OCI-LY1 (cell line): ENCODE data around the gene IZUMO1.

Experiments
- H2AFZ ChIP-seq: fragments of 200-600 bp; sonication (generic), shearing (Covaris generic); 2 replicates; pipeline ENCODE4 v1.6.0; 2014; ENCODE audit warnings: antibody characterized with exemption, mild to moderate bottlenecking, low read length
- H3F3A ChIP-seq: fragments of 200-600 bp; sonication (generic), shearing (Covaris generic); 2 replicates; pipeline ENCODE4 v1.6.0; 2014; ENCODE audit warnings: mild to moderate bottlenecking, antibody characterized with exemption, low read length, moderate library complexity; ENCODE audit not compliant: insufficient read depth
- H3K27ac ChIP-seq: fragments of 200-600 bp; sonication (generic); 2 replicates; pipeline ENCODE4 v1.5.1; 2014; ENCODE audit warnings: low read length, mixed run types, mild to moderate bottlenecking, low read depth; ENCODE audit not compliant: poor library complexity, severe bottlenecking
- H3K27me3 ChIP-seq: fragments of 200-600 bp; sonication (generic); 2 replicates; pipeline ENCODE4 v1.6.0; 2014; ENCODE audit warnings: antibody characterized with exemption, mild to moderate bottlenecking, low read length, moderate library complexity; ENCODE audit not compliant: insufficient read depth
- H3K36me3 ChIP-seq: fragments of 200-600 bp; sonication (generic); 2 replicates; pipeline ENCODE4 v1.6.1; 2014; ENCODE audit warnings: mild to moderate bottlenecking, antibody characterized with exemption, low read length, moderate library complexity, mixed read lengths; ENCODE audit not compliant: insufficient read depth
- H3K4me1 ChIP-seq: fragments of 200-600 bp; sonication (generic); 2 replicates; pipeline ENCODE4 v1.5.1; 2014; ENCODE audit warnings: mild to moderate bottlenecking, low read length, moderate library complexity; ENCODE audit not compliant: insufficient read depth, severe bottlenecking
- H3K4me2 ChIP-seq: fragments of 200-600 bp; sonication (generic), shearing (Covaris generic); 2 replicates; pipeline ENCODE4 v1.6.1; 2014; ENCODE audit warnings: low read length
- H3K4me3 ChIP-seq: fragments of 200-600 bp; sonication (generic); 2 replicates; pipeline ENCODE4 v1.5.1; 2014; ENCODE audit warnings: low read length, low read depth, mild to moderate bottlenecking, mixed read lengths; ENCODE audit not compliant: poor library complexity, severe bottlenecking
- H3K79me2 ChIP-seq: fragments of 200-600 bp; shearing (Covaris generic); 2 replicates; pipeline ENCODE4 v1.6.1; 2016; ENCODE audit warnings: mixed run types, low read length, mixed read lengths; ENCODE audit not compliant: insufficient read depth
- H3K9ac ChIP-seq: fragments of 200-600 bp; sonication (generic), shearing (Covaris generic); 2 replicates; pipeline ENCODE4 v1.6.1; 2014; ENCODE audit warnings: mild to moderate bottlenecking, low read length, mixed read lengths
- H3K9me2 ChIP-seq: fragments of 200-600 bp; sonication (generic), shearing (Covaris generic); 2 replicates; pipeline ENCODE4 v1.6.1; 2014; ENCODE audit warnings: low read depth, mild to moderate bottlenecking, low read length, mixed read lengths
- H3K9me3 ChIP-seq: fragments of 200-600 bp; shearing (Covaris generic); 2 replicates; pipeline ENCODE4 v1.6.1; 2014; ENCODE audit warnings: low read length, mixed read lengths
- H4K20me1 ChIP-seq: fragments of 200-600 bp; sonication (generic), shearing (Covaris generic); 2 replicates; pipeline ENCODE4 v1.6.0; 2016; ENCODE audit warnings: mild to moderate bottlenecking, low read length; ENCODE audit not compliant: insufficient read depth
- CTCF ChIP-seq: fragments of 200-600 bp; sonication (generic), shearing (Covaris generic); IDR thresholded peaks from 2 replicates; pipeline ENCODE4 v1.5.1; 2017; ENCODE audit warnings: mild to moderate bottlenecking, antibody characterized with exemption, low read length, moderate library complexity, mixed read lengths
- EZH2 ChIP-seq: fragments of 200-600 bp; sonication (generic), shearing (Covaris generic); IDR thresholded peaks from 2 replicates; pipeline ENCODE4 v1.8.0; 2017; ENCODE audit warnings: borderline replicate concordance, mixed run types, mild to moderate bottlenecking, antibody characterized with exemption, low read length, moderate library complexity, mixed read lengths

The IZUMO1 gene

GRCh38 chr19:48734625-48735024 is 12.1 kb downstream of the IZUMO1 start:
- H3K4me1 ChIP-seq: peaks cover 3% of the 10 kb centered on the region
- no peaks in the 10 kb centered on the region for H4K20me1 ChIP-seq
- no peaks in the 10 kb centered on the region for H3K79me2 ChIP-seq
- H3K36me3 ChIP-seq: no peaks in the 10 kb centered on the region
- H3K27me3 ChIP-seq: no peaks in the 10 kb centered on the region
- H3K27ac ChIP-seq: no peak overlapping the region
- no peaks in the 10 kb centered on the region for H3K9me2 ChIP-seq
- H3K4me3 ChIP-seq: no peak overlapping the region
- H3F3A ChIP-seq: no peaks in the 10 kb centered on the region
- no peaks in the 10 kb centered on the region for H3K9me3 ChIP-seq
- H2AFZ ChIP-seq: no peak overlapping the region
- TF ChIP-seq EZH2: no peak
- TF ChIP-seq CTCF: no peak
- no peak overlapping the region for H3K4me2 ChIP-seq
- no peak overlapping the region for H3K9ac ChIP-seq

- no peaks in the 10 kb centered on the region for H3K79me2 ChIP-seq
- no peaks in the 10 kb centered on the region for H4K20me1 ChIP-seq
- no peaks in the 10 kb centered on the region for H3K27me3 ChIP-seq
- H3K36me3 ChIP-seq: peaks cover 8% of the 10 kb centered on the region; the same call in 1 of the 2 replicates
- TF ChIP-seq EZH2: no peak
- no peak for TF ChIP-seq CTCF
- H3K4me3 ChIP-seq: no peak overlapping the region
- H3F3A ChIP-seq: no peaks in the 10 kb centered on the region
- H3K9me2 ChIP-seq: no peaks in the 10 kb centered on the region
- peaks cover 5% of the 10 kb centered on the region for H3K9me3 ChIP-seq
- no peak overlapping the region for H3K4me2 ChIP-seq
- peaks cover 6% of the 10 kb centered on the region for H3K4me1 ChIP-seq
- H3K27ac ChIP-seq: no peak overlapping the region
- H3K9ac ChIP-seq: no peak overlapping the region
- H2AFZ ChIP-seq: no peak overlapping the region
Observed at GRCh38 chr19:48731452-48731851, 15.3 kb downstream of the IZUMO1 start.

GRCh38 chr19:48728911-48729664 is 17.6 kb downstream of the IZUMO1 start:
- Histone ChIP-seq H2AFZ (no peak overlapping the region), H3K4me2 (no peak overlapping the region), H3K36me3 (peaks cover 9% of the 10 kb centered on the region; the same call in 1 of the 2 replicates), H3K79me2 (no peaks in the 10 kb centered on the region), H3K4me1 (peaks cover 15% of the 10 kb centered on the region), H3K27ac (no peak overlapping the region), H3K27me3 (no peaks in the 10 kb centered on the region), H3K9me2 (no peaks in the 10 kb centered on the region), H4K20me1 (no peaks in the 10 kb centered on the region), H3K4me3 (no peak overlapping the region), H3K9me3 (peaks cover 8% of the 10 kb centered on the region), H3K9ac (no peak overlapping the region), H3F3A (no peaks in the 10 kb centered on the region)
- TF ChIP-seq CTCF (no peak), EZH2 (no peak)
